Liver (tissue), 9 donors: ENCODE results near the gene PKD2L1. TPM values are rescaled to one million over a fixed set of nuclear protein-coding genes. Genes with fewer than 3 reads are reported as not detected.

ENCODE experiments used
- DNase-seq: peaks from one replicate; pipeline ENCODE4 v3.0.0-alpha.2; 2017; ENCODE audit warnings: low spot score
- H3K27ac ChIP-seq, 2 donors: one replicate each; pipeline ENCODE4 v1.7.0; 2013; ENCODE audit warnings: inconsistent platforms in 2 of 2, low read length in 2 of 2, control low read depth in 1 of 2, low read depth in 1 of 2, mild to moderate bottlenecking in 1 of 2
- H3K27me3 ChIP-seq, 4 donors: one replicate each; pipeline versions ENCODE4 v1.6.1 to v1.7.0; 2013; ENCODE audit warnings: low read length in 3 of 4, inconsistent platforms in 1 of 4, mild to moderate bottlenecking in 1 of 4, moderate library complexity in 1 of 4; ENCODE audit not compliant: control insufficient read depth in 4 of 4, insufficient read depth in 4 of 4
- H3K36me3 ChIP-seq, 4 donors: one replicate each; pipeline versions ENCODE4 v1.6.1 to v1.7.0; 2013; ENCODE audit warnings: low read length in 3 of 4, mild to moderate bottlenecking in 3 of 4, low read depth in 1 of 4, moderate library complexity in 1 of 4; ENCODE audit not compliant: control insufficient read depth in 4 of 4, insufficient read depth in 3 of 4
- H3K4me1 ChIP-seq, 4 donors: one replicate each; pipeline versions ENCODE4 v1.6.1 to v1.7.0; 2013; ENCODE audit warnings: low read length in 3 of 4, mild to moderate bottlenecking in 3 of 4, moderate library complexity in 1 of 4; ENCODE audit not compliant: control insufficient read depth in 4 of 4, insufficient read depth in 4 of 4
- H3K4me3 ChIP-seq, 3 donors: one replicate each; pipeline versions ENCODE4 v1.6.1 to v1.7.0; 2013; ENCODE audit warnings: low read length in 3 of 3, control low read depth in 1 of 3, low read depth in 1 of 3, mild to moderate bottlenecking in 1 of 3
- H3K9ac ChIP-seq, 2 donors: one replicate each; pipeline ENCODE4 v1.7.0; 2013; ENCODE audit warnings: low read length in 2 of 2, mild to moderate bottlenecking in 2 of 2, moderate library complexity in 2 of 2, control low read depth in 1 of 2, low read depth in 1 of 2
- H3K9me3 ChIP-seq, 4 donors: one replicate each; pipeline versions ENCODE4 v1.6.1 to v1.7.0; 2013; ENCODE audit warnings: low read length in 3 of 4; ENCODE audit not compliant: control insufficient read depth in 4 of 4
- ATF3 ChIP-seq: IDR thresholded peaks from 2 replicates; pipeline ENCODE4 v1.6.1; 2016; ENCODE audit warnings: antibody characterized with exemption
- CTCF ChIP-seq: fragments of 150-350 bp; IDR thresholded peaks from 2 replicates; pipeline ENCODE4 v1.5.1; 2017; ENCODE audit warnings: improper control_type of control experiment, low read depth, low read length; ENCODE audit not compliant: missing input control
- EGR1 ChIP-seq, 2 donors: IDR thresholded peaks; 2 replicates each; pipeline ENCODE4 v1.6.1; 2016 to 2018; ENCODE audit warnings: antibody characterized with exemption in 2 of 2, low read depth in 2 of 2
- FOXA1 ChIP-seq: IDR thresholded peaks from 2 replicates; pipeline ENCODE4 v1.6.1; 2016; ENCODE audit warnings: antibody characterized with exemption
- FOXA2 ChIP-seq: IDR thresholded peaks from 2 replicates; pipeline ENCODE4 v1.6.1; 2016; ENCODE audit warnings: antibody characterized with exemption
- GABPA ChIP-seq, 2 donors: IDR thresholded peaks in 1 of 2; conservative IDR thresholded peaks in 1 of 2; 2 replicates each; pipeline ENCODE4 v1.6.1; 2016; ENCODE audit warnings: antibody characterized with exemption in 2 of 2, mild to moderate bottlenecking in 1 of 2, moderate library complexity in 1 of 2
- HNF4A ChIP-seq, 2 donors: conservative IDR thresholded peaks; 2 replicates each; pipeline ENCODE4 v1.6.1; 2016; ENCODE audit warnings: antibody characterized with exemption in 2 of 2, mild to moderate bottlenecking in 2 of 2
- HNF4G ChIP-seq: IDR thresholded peaks from 2 replicates; pipeline ENCODE4 v1.6.1; 2016; ENCODE audit warnings: antibody characterized with exemption
- JUND ChIP-seq, 2 donors: IDR thresholded peaks; 2 replicates each; pipeline ENCODE4 v1.6.1; 2016; ENCODE audit warnings: antibody characterized with exemption in 2 of 2
- NR2F2 ChIP-seq: IDR thresholded peaks from 2 replicates; pipeline ENCODE4 v1.6.1; 2016; ENCODE audit warnings: antibody characterized with exemption
- RAD21 ChIP-seq, 2 donors: IDR thresholded peaks; 2 replicates each; pipeline ENCODE4 v1.6.1; 2016; ENCODE audit warnings: antibody characterized with exemption in 2 of 2, mild to moderate bottlenecking in 2 of 2
- RXRA ChIP-seq, 2 donors: IDR thresholded peaks; 2 replicates each; pipeline ENCODE4 v1.6.1; 2017 to 2018; ENCODE audit warnings: antibody characterized with exemption in 2 of 2, mild to moderate bottlenecking in 1 of 2
- SP1 ChIP-seq: IDR thresholded peaks from 2 replicates; pipeline ENCODE4 v1.6.1; 2018; ENCODE audit warnings: antibody characterized with exemption, mild to moderate bottlenecking
- TAF1 ChIP-seq: conservative IDR thresholded peaks from 2 replicates; pipeline ENCODE4 v1.6.1; 2016; ENCODE audit warnings: antibody characterized with exemption, mild to moderate bottlenecking
- YY1 ChIP-seq: IDR thresholded peaks from 2 replicates; pipeline ENCODE4 v1.6.1; 2016; ENCODE audit warnings: antibody characterized with exemption, mild to moderate bottlenecking
- WGBS: extraction: QIAGEN DNeasy Blood & Tissue Kit; methylation state at CpG from one replicate; pipeline ENCODE4 v1.1.7; 2013; 5-methylcytosine and 5-hydroxymethylcytosine counted together
- polyA plus RNA-seq, 2 donors: library from polyadenylated mRNA; stranded (reverse) in 1 of 2; unstranded in 1 of 2; fragments of 200-250 nt in 1 of 2; fragments of >200 nt in 1 of 2; fragmentation: Nextera tagmentation in 1 of 2; extraction: Ambion mirVana in 1 of 2; gene quantifications; one replicate each; pipeline versions ENCODE4 v1.2.1 to v1.2.3, GENCODE V29; 2013 to 2015
- total RNA-seq, 2 donors: library from RNA; depleted of rRNA; stranded (reverse); fragments of >200 nt; gene quantifications; one replicate each; pipeline ENCODE4 v1.2.3, GENCODE V29; 2014
- TF ChIP-seq, protein P1 (sequence below): IDR thresholded peaks from 2 replicates; pipeline ENCODE4 v1.6.1; 2016; ENCODE audit warnings: antibody characterized with exemption
- TF ChIP-seq, protein P2 (sequence below): IDR thresholded peaks from 2 replicates; pipeline ENCODE4 v1.6.1; 2016; ENCODE audit warnings: antibody characterized with exemption
- TF ChIP-seq, protein P3 (sequence below): IDR thresholded peaks from 2 replicates; pipeline ENCODE4 v1.6.1; 2016; ENCODE audit warnings: antibody characterized with exemption, mild to moderate bottlenecking
- donor health status: healthy.
- donor health status: healthy.
- donor health status: healthy.
- donor health status: healthy.
- donor health status: healthy.

PKD2L1 gene
- total and polyA plus RNA-seq, 4 donors, result 0.06 to 0.15 (median 0.11) TPM

GRCh38 chr10:100346351-100346764 lies 16.3 kb upstream of the PKD2L1 start:
- H3K36me3 ChIP-seq, result peaks cover 0 to 3% (median 1%) of the 10 kb centered on the region in 4 donors
- H3K9ac ChIP-seq, result no peak overlapping the region
- under 1% methylated on average over 36 of the region's 36 CpGs for WGBS
- peak overlapping the region; percentile 15 to 78 (median 74) for H3K4me3 ChIP-seq
- peak; percentile 69 for DNase-seq
- peaks cover 24 to 63% (median 45%) of the 10 kb centered on the region in 4 donors for H3K4me1 ChIP-seq
- peak overlapping the region; percentile 80 to 87 for H3K27ac ChIP-seq
- H3K27me3 ChIP-seq, result no peaks in the 10 kb centered on the region
- peak in 1 of 2 donors; percentile 5 for TF ChIP-seq GABPA (IDR thresholded peaks at IDR 0.05 in 1 of 2, conservative IDR thresholded peaks at IDR 0.05 in 1 of 2)
- no peak for TF ChIP-seq HNF4G
- H3K9me3 ChIP-seq, result no peaks in the 10 kb centered on the region

DNA sequence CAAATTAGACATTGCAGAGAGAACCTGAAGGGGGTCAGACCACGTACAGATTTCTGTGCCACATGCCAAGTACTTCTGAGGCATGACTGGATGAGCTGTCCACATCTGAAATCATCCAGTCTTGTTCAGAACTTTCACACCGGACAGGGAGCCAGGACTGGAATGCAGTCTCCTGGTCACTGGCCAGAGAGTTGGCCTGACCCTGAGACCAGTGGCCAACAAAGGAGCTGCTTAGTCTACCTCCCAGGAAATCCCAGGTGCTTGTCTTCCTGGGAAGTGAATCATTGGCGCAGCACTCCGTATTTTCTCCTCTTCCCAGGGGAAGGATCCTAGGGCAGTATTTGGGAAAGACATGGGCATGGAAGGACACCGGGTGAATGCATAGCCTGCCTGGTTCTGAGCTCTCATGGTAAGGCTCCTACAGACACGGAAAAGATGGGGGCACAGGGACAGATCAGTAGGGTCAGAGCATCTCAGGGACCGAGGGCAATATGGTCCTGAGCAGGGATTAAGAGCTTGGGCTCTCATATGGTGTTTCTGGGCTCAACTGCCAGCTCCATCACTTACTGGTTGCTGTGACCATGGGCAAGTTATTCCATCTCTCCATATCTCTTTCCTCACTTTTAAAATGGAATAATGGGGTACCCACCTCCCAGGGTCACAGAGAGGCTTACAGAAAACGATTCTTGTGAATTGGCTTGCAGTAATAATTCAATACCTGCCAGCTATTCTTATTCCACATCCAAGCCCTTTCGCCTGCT lies 15.7 kb upstream of the PKD2L1 start:
- WGBS, result 42% methylated on average over 9 of the region's 9 CpGs
- Histone ChIP-seq H3K27me3 (no peaks in the 10 kb centered on the region), H3K27ac (peak overlapping the region; percentile 80 to 87), H3K4me3 (peak overlapping the region in 1 of 3 donors; percentile 74), H3K9me3 (no peaks in the 10 kb centered on the region), H3K4me1 (peaks cover 27 to 63% (median 42%) of the 10 kb centered on the region in 4 donors), H3K9ac (peak overlapping the region in 1 of 2 donors; percentile 50), H3K36me3 (peaks cover 0 to 2% (median 1%) of the 10 kb centered on the region in 4 donors)
- TF ChIP-seq RXRA (IDR thresholded peaks at IDR 0.05), result peak; percentile 11 to 26
- TF ChIP-seq EGR1 (IDR thresholded peaks at IDR 0.05; ENCODE audit: low read depth in 2 of 2), result no peak
- no peak for TF ChIP-seq SP1
- no peak for TF ChIP-seq FOXA2
- TF ChIP-seq RAD21 (IDR thresholded peaks at IDR 0.05), result no peak
- TF ChIP-seq, protein P1, sequence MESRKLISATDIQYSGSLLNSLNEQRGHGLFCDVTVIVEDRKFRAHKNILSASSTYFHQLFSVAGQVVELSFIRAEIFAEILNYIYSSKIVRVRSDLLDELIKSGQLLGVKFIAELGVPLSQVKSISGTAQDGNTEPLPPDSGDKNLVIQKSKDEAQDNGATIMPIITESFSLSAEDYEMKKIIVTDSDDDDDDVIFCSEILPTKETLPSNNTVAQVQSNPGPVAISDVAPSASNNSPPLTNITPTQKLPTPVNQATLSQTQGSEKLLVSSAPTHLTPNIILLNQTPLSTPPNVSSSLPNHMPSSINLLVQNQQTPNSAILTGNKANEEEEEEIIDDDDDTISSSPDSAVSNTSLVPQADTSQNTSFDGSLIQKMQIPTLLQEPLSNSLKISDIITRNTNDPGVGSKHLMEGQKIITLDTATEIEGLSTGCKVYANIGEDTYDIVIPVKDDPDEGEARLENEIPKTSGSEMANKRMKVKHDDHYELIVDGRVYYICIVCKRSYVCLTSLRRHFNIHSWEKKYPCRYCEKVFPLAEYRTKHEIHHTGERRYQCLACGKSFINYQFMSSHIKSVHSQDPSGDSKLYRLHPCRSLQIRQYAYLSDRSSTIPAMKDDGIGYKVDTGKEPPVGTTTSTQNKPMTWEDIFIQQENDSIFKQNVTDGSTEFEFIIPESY, result no peak
- TF ChIP-seq TAF1, result no peak
- TF ChIP-seq YY1, result no peak
- TF ChIP-seq, protein P2, sequence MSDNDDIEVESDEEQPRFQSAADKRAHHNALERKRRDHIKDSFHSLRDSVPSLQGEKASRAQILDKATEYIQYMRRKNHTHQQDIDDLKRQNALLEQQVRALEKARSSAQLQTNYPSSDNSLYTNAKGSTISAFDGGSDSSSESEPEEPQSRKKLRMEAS, result no peak
- no peak for TF ChIP-seq ATF3
- TF ChIP-seq FOXA1, result no peak
- no peak for TF ChIP-seq CTCF
- no peak for TF ChIP-seq JUND (IDR thresholded peaks at IDR 0.05)
- TF ChIP-seq, protein P3, sequence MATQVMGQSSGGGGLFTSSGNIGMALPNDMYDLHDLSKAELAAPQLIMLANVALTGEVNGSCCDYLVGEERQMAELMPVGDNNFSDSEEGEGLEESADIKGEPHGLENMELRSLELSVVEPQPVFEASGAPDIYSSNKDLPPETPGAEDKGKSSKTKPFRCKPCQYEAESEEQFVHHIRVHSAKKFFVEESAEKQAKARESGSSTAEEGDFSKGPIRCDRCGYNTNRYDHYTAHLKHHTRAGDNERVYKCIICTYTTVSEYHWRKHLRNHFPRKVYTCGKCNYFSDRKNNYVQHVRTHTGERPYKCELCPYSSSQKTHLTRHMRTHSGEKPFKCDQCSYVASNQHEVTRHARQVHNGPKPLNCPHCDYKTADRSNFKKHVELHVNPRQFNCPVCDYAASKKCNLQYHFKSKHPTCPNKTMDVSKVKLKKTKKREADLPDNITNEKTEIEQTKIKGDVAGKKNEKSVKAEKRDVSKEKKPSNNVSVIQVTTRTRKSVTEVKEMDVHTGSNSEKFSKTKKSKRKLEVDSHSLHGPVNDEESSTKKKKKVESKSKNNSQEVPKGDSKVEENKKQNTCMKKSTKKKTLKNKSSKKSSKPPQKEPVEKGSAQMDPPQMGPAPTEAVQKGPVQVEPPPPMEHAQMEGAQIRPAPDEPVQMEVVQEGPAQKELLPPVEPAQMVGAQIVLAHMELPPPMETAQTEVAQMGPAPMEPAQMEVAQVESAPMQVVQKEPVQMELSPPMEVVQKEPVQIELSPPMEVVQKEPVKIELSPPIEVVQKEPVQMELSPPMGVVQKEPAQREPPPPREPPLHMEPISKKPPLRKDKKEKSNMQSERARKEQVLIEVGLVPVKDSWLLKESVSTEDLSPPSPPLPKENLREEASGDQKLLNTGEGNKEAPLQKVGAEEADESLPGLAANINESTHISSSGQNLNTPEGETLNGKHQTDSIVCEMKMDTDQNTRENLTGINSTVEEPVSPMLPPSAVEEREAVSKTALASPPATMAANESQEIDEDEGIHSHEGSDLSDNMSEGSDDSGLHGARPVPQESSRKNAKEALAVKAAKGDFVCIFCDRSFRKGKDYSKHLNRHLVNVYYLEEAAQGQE, result peak; percentile 97
- TF ChIP-seq HNF4A (conservative IDR thresholded peaks at IDR 0.05), result peak in 1 of 2 donors; percentile 4
- no peak for TF ChIP-seq HNF4G
- no peak for TF ChIP-seq NR2F2
- TF ChIP-seq GABPA (IDR thresholded peaks at IDR 0.05 in 1 of 2, conservative IDR thresholded peaks at IDR 0.05 in 1 of 2), result no peak
- DNase-seq, result no peak
